H9 (cell line): Measurements from ENCODE around the gene NTRK2. TPM values are rescaled to one million over a fixed set of nuclear protein-coding genes. Genes with fewer than 3 reads are reported as not detected.
A peak's percentile ranks its signal among the peaks of the same experiment; 100 is the strongest.

Experiments used
- DNase-seq: peaks from one replicate; pipeline ENCODE4 v3.0.0-alpha.2; 2017
- H2AFZ ChIP-seq: one replicate; pipeline ENCODE4 v1.6.1; 2013; ENCODE audit warnings: mild to moderate bottlenecking, low read length, control low read depth, moderate library complexity
- H2AK5ac ChIP-seq: 2 replicates; pipeline ENCODE4 v1.6.1; 2013; ENCODE audit warnings: low read length, control low read depth, mixed read lengths; ENCODE audit not compliant: insufficient read length
- H2BK120ac ChIP-seq: one replicate; pipeline ENCODE4 v1.6.1; 2013; ENCODE audit warnings: low read depth, mild to moderate bottlenecking, low read length, control low read depth, inconsistent platforms; ENCODE audit not compliant: poor library complexity, severe bottlenecking
- H2BK12ac ChIP-seq: 2 replicates; pipeline ENCODE4 v1.6.1; 2013; ENCODE audit warnings: low read length, control low read depth, mixed read lengths, low read depth; ENCODE audit not compliant: insufficient read length
- H2BK15ac ChIP-seq: 2 replicates; pipeline ENCODE4 v1.6.1; 2013; ENCODE audit warnings: low read depth, low read length, control low read depth
- H2BK20ac ChIP-seq: one replicate; pipeline ENCODE4 v1.6.1; 2013; ENCODE audit warnings: low read depth, mild to moderate bottlenecking, low read length, control low read depth, inconsistent platforms; ENCODE audit not compliant: poor library complexity, severe bottlenecking
- H2BK5ac ChIP-seq: 2 replicates; pipeline ENCODE4 v1.6.1; 2013; ENCODE audit warnings: low read length, control low read depth, mixed read lengths; ENCODE audit not compliant: insufficient read length
- H3K14ac ChIP-seq: 2 replicates; pipeline ENCODE4 v1.6.1; 2013; ENCODE audit warnings: low read length, control low read depth; ENCODE audit not compliant: insufficient read depth
- H3K18ac ChIP-seq: 2 replicates; pipeline ENCODE4 v1.6.1; 2013; ENCODE audit warnings: low read depth, mild to moderate bottlenecking, mixed read lengths, low read length, control low read depth; ENCODE audit not compliant: insufficient read length
- H3K23ac ChIP-seq: 2 replicates; pipeline ENCODE4 v1.6.1; 2013; ENCODE audit warnings: low read length, control low read depth, mixed read lengths, low read depth; ENCODE audit not compliant: insufficient read length
- H3K23me2 ChIP-seq: 2 replicates; pipeline ENCODE4 v1.6.1; 2013; ENCODE audit warnings: low read depth, mild to moderate bottlenecking, mixed read lengths, low read length, control low read depth; ENCODE audit not compliant: insufficient read length, poor library complexity, severe bottlenecking
- H3K27ac ChIP-seq: 2 replicates; pipeline ENCODE4 v1.5.1; 2013; ENCODE audit warnings: low read length, control low read depth, mixed read lengths, low read depth; ENCODE audit not compliant: insufficient read length
- H3K27me3 ChIP-seq: 2 replicates; pipeline ENCODE4 v1.6.1; 2013; ENCODE audit warnings: low read length, control low read depth, inconsistent platforms; ENCODE audit not compliant: insufficient read depth
- H3K4ac ChIP-seq: 2 replicates; pipeline ENCODE4 v1.6.1; 2013; ENCODE audit warnings: low read depth, mild to moderate bottlenecking, control low read depth, inconsistent platforms, low read length, moderate library complexity
- H3K4me1 ChIP-seq: 2 replicates; pipeline ENCODE4 v1.6.1; 2013; ENCODE audit warnings: low read length, control low read depth, inconsistent platforms; ENCODE audit not compliant: insufficient read depth
- H3K4me2 ChIP-seq: 2 replicates; pipeline ENCODE4 v1.6.1; 2013; ENCODE audit warnings: low read length, control low read depth, mixed read lengths; ENCODE audit not compliant: insufficient read length, insufficient read depth
- H3K56ac ChIP-seq: 2 replicates; pipeline ENCODE4 v1.6.1; 2013; ENCODE audit warnings: low read depth, mild to moderate bottlenecking, mixed read lengths, low read length, control low read depth; ENCODE audit not compliant: insufficient read length
- H3K79me1 ChIP-seq: 2 replicates; pipeline ENCODE4 v1.6.1; 2013; ENCODE audit warnings: low read depth, mild to moderate bottlenecking, moderate library complexity, low read length, control low read depth, inconsistent platforms; ENCODE audit not compliant: insufficient read depth, poor library complexity, severe bottlenecking
- H3K79me2 ChIP-seq: 2 replicates; pipeline ENCODE4 v1.6.1; 2013; ENCODE audit warnings: low read length, control low read depth, inconsistent platforms; ENCODE audit not compliant: insufficient read depth
- H3K9ac ChIP-seq: 2 replicates; pipeline ENCODE4 v1.6.1; 2013; ENCODE audit warnings: low read length, control low read depth, mixed read lengths; ENCODE audit not compliant: insufficient read length; ENCODE audit errors: extremely low read depth
- H3K9me3 ChIP-seq: one replicate; pipeline ENCODE4 v1.6.1; 2013; ENCODE audit warnings: low read depth, low read length, inconsistent platforms; ENCODE audit not compliant: control insufficient read depth
- H3T11ph ChIP-seq: one replicate; pipeline ENCODE4 v1.6.1; 2013; ENCODE audit warnings: mild to moderate bottlenecking, low read length, control low read depth, inconsistent platforms
- H4K20me1 ChIP-seq: one replicate; pipeline ENCODE4 v1.6.1; 2013; ENCODE audit not compliant: control insufficient read depth, insufficient read length, insufficient read depth
- H4K5ac ChIP-seq: 2 replicates; pipeline ENCODE4 v1.6.1; 2013; ENCODE audit warnings: low read depth, mild to moderate bottlenecking, mixed read lengths, low read length, control low read depth; ENCODE audit not compliant: insufficient read length
- H4K8ac ChIP-seq: replicated peaks from 2 replicates; pipeline ENCODE4 v1.6.1; 2013; ENCODE audit warnings: low read length, control low read depth, mixed read lengths, low read depth; ENCODE audit not compliant: insufficient read length
- H4K91ac ChIP-seq: 2 replicates; pipeline ENCODE4 v1.6.1; 2013; ENCODE audit warnings: low read depth, mild to moderate bottlenecking, moderate library complexity, mixed read lengths, low read length, control low read depth; ENCODE audit not compliant: insufficient read length
- H3K27ac Mint-ChIP-seq, 3 experiments: 2 replicates in 2 of 3; 3 replicates in 1 of 3; pipeline ENCODE4 v1.8.0; 2020 to 2021; ENCODE audit warnings: mixed read lengths in 3 of 3, mild to moderate bottlenecking in 1 of 3, moderate library complexity in 1 of 3
- H3K27me3 Mint-ChIP-seq: 2 replicates; pipeline ENCODE4 v1.8.0; 2021; ENCODE audit warnings: low read depth, mild to moderate bottlenecking, moderate library complexity, mixed read lengths
- H3K36me3 Mint-ChIP-seq, 3 experiments: 2 replicates in 2 of 3; 3 replicates in 1 of 3; pipeline ENCODE4 v1.8.0; 2020 to 2021; ENCODE audit warnings: low read depth in 3 of 3, mixed read lengths in 3 of 3; ENCODE audit not compliant: insufficient read depth in 1 of 3
- H3K4me1 Mint-ChIP-seq, 2 experiments: 2 replicates each; pipeline ENCODE4 v1.8.0; 2020; ENCODE audit warnings: mixed read lengths in 2 of 2
- H3K4me3 Mint-ChIP-seq, 2 experiments: 2 replicates in 1 of 2; 3 replicates in 1 of 2; pipeline ENCODE4 v1.8.0; 2020 to 2021; ENCODE audit warnings: mild to moderate bottlenecking in 2 of 2, mixed read lengths in 2 of 2, moderate library complexity in 1 of 2
- H3K9me3 Mint-ChIP-seq, 2 experiments: 2 replicates in 1 of 2; 3 replicates in 1 of 2; pipeline ENCODE4 v1.8.0; 2020; ENCODE audit warnings: mild to moderate bottlenecking in 2 of 2, mixed read lengths in 2 of 2, moderate library complexity in 1 of 2
- CTCF ChIP-seq: fragments of 200-600 bp; sonication (generic); conservative IDR thresholded peaks from 3 replicates; pipeline ENCODE4 v1.8.0; 2021; ENCODE audit warnings: antibody characterized with exemption, mild to moderate bottlenecking
- WGBS: extraction: QIAGEN DNeasy Blood & Tissue Kit; methylation state at CpG from one replicate; pipeline ENCODE4 v1.1.7; 2013; ENCODE audit warnings: missing lambda C conversion rate, low lambda C conversion rate, mixed read lengths; ENCODE audit not compliant: insufficient read length; ENCODE audit errors: extremely low coverage; 5-methylcytosine and 5-hydroxymethylcytosine counted together
- total RNA-seq: library from RNA; stranded (reverse); gene quantifications from 2 replicates; pipeline ENCODE4 v1.2.1, GENCODE V29; 2021

Gene NTRK2
- total RNA-seq, 1 experiment from 2014 or later, result 0.02 TPM

DNA sequence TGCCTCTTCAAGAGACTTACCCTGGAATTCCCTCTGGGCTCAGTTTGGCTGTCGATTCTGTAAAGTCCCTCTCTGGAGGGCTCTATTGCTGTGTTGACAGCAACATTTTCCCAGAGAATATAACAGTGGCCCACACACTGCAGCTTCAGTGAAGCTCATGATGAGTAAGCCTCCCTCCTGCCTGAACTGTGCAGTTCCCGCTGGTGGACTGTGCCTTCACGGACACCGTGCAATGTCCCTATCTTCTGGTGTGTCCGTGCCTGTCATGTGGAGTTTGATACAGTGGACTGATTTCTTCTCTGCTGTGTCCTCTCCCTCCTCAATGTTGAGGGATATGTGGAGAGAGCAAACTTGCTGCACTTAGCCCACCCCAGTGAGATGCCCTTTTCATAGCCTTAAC lies 109.0 kb downstream of the NTRK2 start:
- H3K56ac ChIP-seq, result no peak overlapping the region
- no peaks in the 10 kb centered on the region for H3K4me1 Mint-ChIP-seq
- no peaks in the 10 kb centered on the region for H3K79me1 ChIP-seq
- H3K79me2 ChIP-seq, result no peaks in the 10 kb centered on the region
- H3K4ac ChIP-seq, result no peak overlapping the region
- H3K4me1 ChIP-seq, result no peaks in the 10 kb centered on the region
- no peak overlapping the region for H3K4me3 Mint-ChIP-seq
- H3K23ac ChIP-seq, result no peak overlapping the region
- H3K23me2 ChIP-seq, result no peaks in the 10 kb centered on the region
- no CpG with 5 or more reads among the region's 5 CpGs for WGBS
- H3K9me3 ChIP-seq, result no peaks in the 10 kb centered on the region
- H3K27ac Mint-ChIP-seq, result 0 out of 7 replicates have a peak overlapping the region, but pooled peaks of 1 of the 3 experiments have one; percentile 32
- no peak overlapping the region for H2BK120ac ChIP-seq
- no peaks in the 10 kb centered on the region for H3K27me3 Mint-ChIP-seq
- no peak overlapping the region for H2BK12ac ChIP-seq
- no peak overlapping the region for H3K9ac ChIP-seq
- H3K27me3 ChIP-seq, result no peaks in the 10 kb centered on the region
- H2BK20ac ChIP-seq, result no peak overlapping the region
- no peak overlapping the region for H3T11ph ChIP-seq
- DNase-seq, result no peak
- H2AK5ac ChIP-seq, result no peak overlapping the region
- no peak overlapping the region for H4K8ac ChIP-seq
- H4K5ac ChIP-seq, result no peak overlapping the region
- no peak overlapping the region for H3K4me2 ChIP-seq
- H3K27ac ChIP-seq, result no peak overlapping the region
- H3K18ac ChIP-seq, result no peak overlapping the region
- TF ChIP-seq CTCF, result no peak
- no peak overlapping the region for H2BK5ac ChIP-seq
- H2BK15ac ChIP-seq, result no peak overlapping the region
- no peak overlapping the region for H4K91ac ChIP-seq
- H2AFZ ChIP-seq, result no peak overlapping the region
- no peaks in the 10 kb centered on the region for H3K36me3 Mint-ChIP-seq
- no peaks in the 10 kb centered on the region for H4K20me1 ChIP-seq
- no peaks in the 10 kb centered on the region for H3K9me3 Mint-ChIP-seq
- no peak overlapping the region for H3K14ac ChIP-seq
